HepG2 (cell line): ENCODE measurements around the gene PCDHB3. TPM values are rescaled to one million over a fixed set of nuclear protein-coding genes. Genes with fewer than 3 reads are reported as not detected.

ENCODE experiments used
- ATAC-seq: fragments of 200-7000 bp; cut with Tn5 transposase; 3 replicates; pipeline ENCODE4 v1.9.1; 2020; ENCODE audit warnings: mild to moderate bottlenecking, moderate library complexity
- BruUV-seq: library from RNA; stranded (reverse); fragments of 400-500 nt; replicated peaks from 2 replicates; lab custom pipeline; 2021; lab: Mats Ljungman, UMichigan
- CTCF ChIA-PET: fragments of 300-600 bp; formaldehyde crosslinking; extraction: SDS; loops from one replicate; lab custom pipeline; 2021; ENCODE audit warnings: low total read pairs, inconsistent platforms, low intra/inter-chr PET ratio; lab: Yijun Ruan, JAX
- POLR2A ChIA-PET: fragments of 350-600 bp; sonication (Branson Sonifier 250); formaldehyde crosslinking; loops from one replicate; lab custom pipeline; 2020; ENCODE audit warnings: antibody characterized with exemption, inconsistent platforms; lab: Yijun Ruan, JAX
- DNase-seq: peaks from one replicate; pipeline ENCODE4 v3.0.0-alpha.2; 2015; ENCODE audit warnings: low spot score
- FAIRE-seq: peaks from 3 replicates; lab custom pipeline; 2011; peaks lifted over from hg19 to GRCh38; lab: Jason Lieb, UNC
- H2AFZ ChIP-seq: one replicate; pipeline ENCODE4 v1.6.1; 2011; ENCODE audit warnings: low read length, inconsistent platforms
- H3K27ac ChIP-seq: fragments of 300-600 bp; 3 replicates; pipeline ENCODE4 v1.8.0; 2011; ENCODE audit warnings: mixed run types, mild to moderate bottlenecking, mixed read lengths, low read length, inconsistent platforms; ENCODE audit not compliant: insufficient read depth; ENCODE audit errors: extremely low read length
- H3K27me3 ChIP-seq, 2 experiments: fragments of 200-600 bp in 1 of 2; 2 replicates in 1 of 2; 3 replicates in 1 of 2; pipeline versions ENCODE4 v1.6.0 to v1.8.0; 2011; ENCODE audit warnings: low read length in 2 of 2, mild to moderate bottlenecking in 2 of 2, moderate library complexity in 2 of 2, inconsistent platforms in 1 of 2; ENCODE audit not compliant: insufficient read depth in 2 of 2, control insufficient read depth in 1 of 2
- H3K36me3 ChIP-seq, 2 experiments: fragments of 200-600 bp in 1 of 2; replicated peaks in 1 of 2; 2 replicates in 1 of 2; 3 replicates in 1 of 2; pipeline versions ENCODE4 v1.5.1 to v1.8.0; 2011; ENCODE audit warnings: low read length in 2 of 2, inconsistent platforms in 1 of 2; ENCODE audit not compliant: insufficient read depth in 2 of 2, control insufficient read depth in 1 of 2
- H3K4me1 ChIP-seq: 2 replicates; pipeline ENCODE4 v1.5.1; 2012; ENCODE audit warnings: low read length, inconsistent platforms; ENCODE audit not compliant: insufficient read depth
- H3K4me2 ChIP-seq: 2 replicates; pipeline ENCODE4 v1.6.0; 2011; ENCODE audit warnings: low read depth, low read length, inconsistent platforms
- H3K4me3 ChIP-seq, 3 experiments: fragments of 200-600 bp in 1 of 3; sonication (generic), shearing (Covaris generic) in 1 of 3; replicated peaks in 1 of 3; 2 replicates each; pipeline ENCODE4 v1.5.1; 2011 to 2016; ENCODE audit warnings: low read length in 3 of 3, inconsistent platforms in 2 of 3, low read depth in 2 of 3, mild to moderate bottlenecking in 2 of 3, control low read depth in 1 of 3, mixed read lengths in 1 of 3; ENCODE audit not compliant: insufficient read depth in 1 of 3
- H3K79me2 ChIP-seq: one replicate; pipeline ENCODE4 v1.6.1; 2011; ENCODE audit warnings: low read length, inconsistent platforms; ENCODE audit not compliant: insufficient read depth
- H3K9ac ChIP-seq: 2 replicates; pipeline ENCODE4 v1.6.0; 2011; ENCODE audit warnings: mild to moderate bottlenecking, low read depth, low read length, inconsistent platforms; ENCODE audit not compliant: insufficient read depth
- H3K9me3 ChIP-seq: 2 replicates; pipeline ENCODE4 v1.5.1; 2012; ENCODE audit warnings: mild to moderate bottlenecking, low read length
- H4K20me1 ChIP-seq: 2 replicates; pipeline ENCODE4 v1.6.0; 2011; ENCODE audit warnings: inconsistent platforms, mild to moderate bottlenecking, low read length, moderate library complexity; ENCODE audit not compliant: insufficient read depth
- ARNT ChIP-seq: fragments of 450-650 bp; IDR thresholded peaks from 2 replicates; pipeline ENCODE4 v1.6.1; 2017
- ASH2L ChIP-seq: fragments of 300-600, 200-600 bp; sonication (generic); IDR thresholded peaks from 2 replicates; pipeline ENCODE4 v1.7.0; 2017; ENCODE audit warnings: low read depth, mild to moderate bottlenecking, moderate library complexity, mixed read lengths, low read length; ENCODE audit not compliant: insufficient read length
- CENPT ChIP-seq: sonication (generic); formaldehyde crosslinking; IDR thresholded peaks from 2 replicates; pipeline ENCODE4 v1.8.0; 2022; ENCODE audit warnings: low read depth, mild to moderate bottlenecking, moderate library complexity, missing genetic modification reagents
- FOXK1 ChIP-seq: sonication (generic); formaldehyde crosslinking; IDR thresholded peaks from 2 replicates; pipeline ENCODE4 v1.4.0; 2020; ENCODE audit warnings: low read depth, missing genetic modification reagents, borderline replicate concordance
- KLF16 ChIP-seq, 2 experiments: sonication (generic) in 1 of 2; formaldehyde crosslinking in 1 of 2; IDR thresholded peaks; 2 replicates each; pipeline versions ENCODE4 v1.6.1 to v1.8.0; 2016 to 2023; ENCODE audit warnings: missing genetic modification reagents in 2 of 2, missing compliant biosample characterization in 1 of 2
- ZFAT ChIP-seq: sonication (generic); formaldehyde crosslinking; conservative IDR thresholded peaks from 2 replicates; pipeline ENCODE4 v1.8.1; 2023; ENCODE audit warnings: missing genetic modification reagents, inconsistent platforms
- ZNF20 ChIP-seq: sonication (generic); formaldehyde crosslinking; IDR thresholded peaks from 2 replicates; pipeline ENCODE4 v1.4.0; 2020; ENCODE audit warnings: mild to moderate bottlenecking, moderate library complexity, missing genetic modification reagents
- WGBS: methylation state at CpG from one replicate; pipeline ENCODE4 v1.1.6; 2017; ENCODE audit warnings: low lambda C conversion rate; 5-methylcytosine and 5-hydroxymethylcytosine counted together
- in situ Hi-C: cut with HindIII; loops from 2 replicates; pipeline ENCODE4 v1.10.0; 2017; ENCODE audit warnings: low pct_unique_long_range_greater_than_20kb; ENCODE audit not compliant: extremely low pct_ligation_motif_present
- intact Hi-C: fragments of 100-400 bp; cut with micrococcal nuclease; formaldehyde crosslinking; loops from one replicate; pipeline ENCODE4 v1.10.0; 2022; ENCODE audit not compliant: unreplicated experiment
- polyA plus RNA-seq, 8 experiments: library from polyadenylated mRNA; depleted of rRNA in 3 of 8; stranded (reverse) in 7 of 8; unstranded in 1 of 8; fragments of >200 nt; fragmentation: Illumina TruSeq in 4 of 8; extraction: Trizol in 4 of 8; gene quantifications; 2 replicates each; pipeline versions ENCODE4 v1.2.1 to v1.2.3, GENCODE V29; 2011 to 2016; ENCODE audit warnings: low read depth in 4 of 8, missing spikeins in 1 of 8, mixed read lengths in 1 of 8; ENCODE audit not compliant: insufficient read depth in 1 of 8
- total RNA-seq, 5 experiments: library from RNA; depleted of rRNA; stranded (reverse); fragments of >200 nt; fragmentation: Illumina TruSeq; extraction: Trizol; gene quantifications; 2 replicates each; pipeline ENCODE4 v1.2.3, GENCODE V29; 2016; ENCODE audit warnings: low read depth in 1 of 5
- TF ChIP-seq, protein P1 (sequence below): sonication (generic); formaldehyde crosslinking; IDR thresholded peaks from 2 replicates; pipeline ENCODE4 v1.5.0; 2020; ENCODE audit warnings: mild to moderate bottlenecking, missing genetic modification reagents, moderate library complexity
- TF ChIP-seq, protein P2 (sequence below): sonication (generic); formaldehyde crosslinking; IDR thresholded peaks from 2 replicates; pipeline ENCODE4 v1.5.1; 2020; ENCODE audit warnings: mild to moderate bottlenecking, missing genetic modification reagents, borderline replicate concordance
- TF ChIP-seq, protein P3 (sequence below): sonication (generic); formaldehyde crosslinking; conservative IDR thresholded peaks from 2 replicates; pipeline ENCODE4 v1.8.0; 2022; ENCODE audit warnings: mild to moderate bottlenecking, moderate library complexity, missing genetic modification reagents

The PCDHB3 gene
- total and polyA plus RNA-seq, 2 of the 13 experiments (the other 11 are each of a cell fraction or from before 2014, with no cell fraction given) = 0.25 to 0.29 TPM

GRCh38 chr5:141084487-141084989 is 15.7 kb upstream of the PCDHB3 start (continued):
- TF ChIP-seq, protein P1, sequence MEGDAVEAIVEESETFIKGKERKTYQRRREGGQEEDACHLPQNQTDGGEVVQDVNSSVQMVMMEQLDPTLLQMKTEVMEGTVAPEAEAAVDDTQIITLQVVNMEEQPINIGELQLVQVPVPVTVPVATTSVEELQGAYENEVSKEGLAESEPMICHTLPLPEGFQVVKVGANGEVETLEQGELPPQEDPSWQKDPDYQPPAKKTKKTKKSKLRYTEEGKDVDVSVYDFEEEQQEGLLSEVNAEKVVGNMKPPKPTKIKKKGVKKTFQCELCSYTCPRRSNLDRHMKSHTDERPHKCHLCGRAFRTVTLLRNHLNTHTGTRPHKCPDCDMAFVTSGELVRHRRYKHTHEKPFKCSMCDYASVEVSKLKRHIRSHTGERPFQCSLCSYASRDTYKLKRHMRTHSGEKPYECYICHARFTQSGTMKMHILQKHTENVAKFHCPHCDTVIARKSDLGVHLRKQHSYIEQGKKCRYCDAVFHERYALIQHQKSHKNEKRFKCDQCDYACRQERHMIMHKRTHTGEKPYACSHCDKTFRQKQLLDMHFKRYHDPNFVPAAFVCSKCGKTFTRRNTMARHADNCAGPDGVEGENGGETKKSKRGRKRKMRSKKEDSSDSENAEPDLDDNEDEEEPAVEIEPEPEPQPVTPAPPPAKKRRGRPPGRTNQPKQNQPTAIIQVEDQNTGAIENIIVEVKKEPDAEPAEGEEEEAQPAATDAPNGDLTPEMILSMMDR = peak; percentile 84

GRCh38 chr5:141094481-141095262 is 5.6 kb upstream of the PCDHB3 start, which contains the start of gene PCDHB2:
Gene PCDHB2 (plus strand): TSS chr5:141094615. CDS start chr5:141094791, 176 bp downstream.
- intact Hi-C loops = loop anchor here (2.0 to 5.0 kb wide), 3 partner anchors 54 to 468 kb away; partner anchors contain the start of gene PCDHB16
- ChIA-PET POLR2A (interaction anchor here (0.5 to 1.9 kb wide), 7 partner anchors 9 to 469 kb away, joined by 3 to 9 read pairs (median 4); partner anchors contain the start of gene TAF7), CTCF (interaction anchor here (1.1 to 1.4 kb wide), 3 partner anchors 78 to 430 kb away, joined by 3 to 5 read pairs (median 5); partner anchors contain the start of genes PCDHB16 and PCDHB7)
- DNase-seq = peak; percentile 79
- Histone ChIP-seq H3K9me3 (no peaks in the 10 kb centered on the region), H3K27ac (peak within 1 kb of the TSS; percentile 56), H2AFZ (peak within 1 kb of the TSS; percentile 89), H3K36me3 (no peaks in the 10 kb centered on the region), H3K79me2 (no peaks in the 10 kb centered on the region), H3K27me3 (no peaks in the 10 kb centered on the region; a peak in 1 of 5 replicates), H3K4me1 (peaks cover 11% of the 10 kb centered on the region), H4K20me1 (no peaks in the 10 kb centered on the region), H3K4me3 (peak within 1 kb of the TSS; percentile 55 to 89 (median 82)), H3K4me2 (peak within 1 kb of the TSS; percentile 74), H3K9ac (peak within 1 kb of the TSS; percentile 82)
- TSS peak; percentile 77 for BruUV-seq
- 6% methylated on average over 29 of the region's 29 CpGs for WGBS
- in situ Hi-C loops = loop anchor here (10.0 kb wide), 1 partner anchor 460 kb away; no protein-coding TSS in a partner anchor
- peak; percentile 74 for FAIRE-seq
- ATAC-seq = peak; percentile 98
- TF ChIP-seq, protein P2, sequence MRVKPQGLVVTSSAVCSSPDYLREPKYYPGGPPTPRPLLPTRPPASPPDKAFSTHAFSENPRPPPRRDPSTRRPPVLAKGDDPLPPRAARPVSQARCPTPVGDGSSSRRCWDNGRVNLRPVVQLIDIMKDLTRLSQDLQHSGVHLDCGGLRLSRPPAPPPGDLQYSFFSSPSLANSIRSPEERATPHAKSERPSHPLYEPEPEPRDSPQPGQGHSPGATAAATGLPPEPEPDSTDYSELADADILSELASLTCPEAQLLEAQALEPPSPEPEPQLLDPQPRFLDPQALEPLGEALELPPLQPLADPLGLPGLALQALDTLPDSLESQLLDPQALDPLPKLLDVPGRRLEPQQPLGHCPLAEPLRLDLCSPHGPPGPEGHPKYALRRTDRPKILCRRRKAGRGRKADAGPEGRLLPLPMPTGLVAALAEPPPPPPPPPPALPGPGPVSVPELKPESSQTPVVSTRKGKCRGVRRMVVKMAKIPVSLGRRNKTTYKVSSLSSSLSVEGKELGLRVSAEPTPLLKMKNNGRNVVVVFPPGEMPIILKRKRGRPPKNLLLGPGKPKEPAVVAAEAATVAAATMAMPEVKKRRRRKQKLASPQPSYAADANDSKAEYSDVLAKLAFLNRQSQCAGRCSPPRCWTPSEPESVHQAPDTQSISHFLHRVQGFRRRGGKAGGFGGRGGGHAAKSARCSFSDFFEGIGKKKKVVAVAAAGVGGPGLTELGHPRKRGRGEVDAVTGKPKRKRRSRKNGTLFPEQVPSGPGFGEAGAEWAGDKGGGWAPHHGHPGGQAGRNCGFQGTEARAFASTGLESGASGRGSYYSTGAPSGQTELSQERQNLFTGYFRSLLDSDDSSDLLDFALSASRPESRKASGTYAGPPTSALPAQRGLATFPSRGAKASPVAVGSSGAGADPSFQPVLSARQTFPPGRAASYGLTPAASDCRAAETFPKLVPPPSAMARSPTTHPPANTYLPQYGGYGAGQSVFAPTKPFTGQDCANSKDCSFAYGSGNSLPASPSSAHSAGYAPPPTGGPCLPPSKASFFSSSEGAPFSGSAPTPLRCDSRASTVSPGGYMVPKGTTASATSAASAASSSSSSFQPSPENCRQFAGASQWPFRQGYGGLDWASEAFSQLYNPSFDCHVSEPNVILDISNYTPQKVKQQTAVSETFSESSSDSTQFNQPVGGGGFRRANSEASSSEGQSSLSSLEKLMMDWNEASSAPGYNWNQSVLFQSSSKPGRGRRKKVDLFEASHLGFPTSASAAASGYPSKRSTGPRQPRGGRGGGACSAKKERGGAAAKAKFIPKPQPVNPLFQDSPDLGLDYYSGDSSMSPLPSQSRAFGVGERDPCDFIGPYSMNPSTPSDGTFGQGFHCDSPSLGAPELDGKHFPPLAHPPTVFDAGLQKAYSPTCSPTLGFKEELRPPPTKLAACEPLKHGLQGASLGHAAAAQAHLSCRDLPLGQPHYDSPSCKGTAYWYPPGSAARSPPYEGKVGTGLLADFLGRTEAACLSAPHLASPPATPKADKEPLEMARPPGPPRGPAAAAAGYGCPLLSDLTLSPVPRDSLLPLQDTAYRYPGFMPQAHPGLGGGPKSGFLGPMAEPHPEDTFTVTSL = no peak
- TF ChIP-seq ZFAT (no peak), KLF16 (CRISPR knock-in tag; IDR thresholded peaks at IDR 0.05) (0 out of 4 replicates have a peak, but pooled peaks of 1 of the 2 experiments have one; percentile 42), CENPT (CRISPR knock-in tag) (no peak), ASH2L (peak; percentile 48), FOXK1 (peak; percentile 26; the same call in 1 of the 2 replicates), ARNT (no peak), ZNF20 (CRISPR knock-in tag) (0 out of 2 replicates have a peak, but pooled peaks have one; percentile 34)
- TF ChIP-seq, protein P3, sequence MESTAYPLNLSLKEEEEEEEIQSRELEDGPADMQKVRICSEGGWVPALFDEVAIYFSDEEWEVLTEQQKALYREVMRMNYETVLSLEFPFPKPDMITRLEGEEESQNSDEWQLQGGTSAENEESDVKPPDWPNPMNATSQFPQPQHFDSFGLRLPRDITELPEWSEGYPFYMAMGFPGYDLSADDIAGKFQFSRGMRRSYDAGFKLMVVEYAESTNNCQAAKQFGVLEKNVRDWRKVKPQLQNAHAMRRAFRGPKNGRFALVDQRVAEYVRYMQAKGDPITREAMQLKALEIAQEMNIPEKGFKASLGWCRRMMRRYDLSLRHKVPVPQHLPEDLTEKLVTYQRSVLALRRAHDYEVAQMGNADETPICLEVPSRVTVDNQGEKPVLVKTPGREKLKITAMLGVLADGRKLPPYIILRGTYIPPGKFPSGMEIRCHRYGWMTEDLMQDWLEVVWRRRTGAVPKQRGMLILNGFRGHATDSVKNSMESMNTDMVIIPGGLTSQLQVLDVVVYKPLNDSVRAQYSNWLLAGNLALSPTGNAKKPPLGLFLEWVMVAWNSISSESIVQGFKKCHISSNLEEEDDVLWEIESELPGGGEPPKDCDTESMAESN (CRISPR knock-in tag) = 0 out of 2 replicates have a peak, but pooled peaks have one; percentile 32
